ENCODE data around the gene AMACR. TPM values are rescaled to one million over a fixed set of nuclear protein-coding genes. Genes with fewer than 3 reads are reported as not detected.

Gene AMACR
- total RNA-seq, 1 donor from 2014 or later = 7.7 TPM

Other genes starting within 250 kb of the AMACR start
- not detected in 2 replicates for gene ADAMTS12, start 116.1 kb downstream of the AMACR start, total RNA-seq
- not detected in 2 replicates for gene RXFP3, start 71.7 kb downstream of the AMACR start, total RNA-seq
- gene SLC45A2, start 23.4 kb downstream of the AMACR start, total RNA-seq = not detected in 2 replicates
- gene C1QTNF3, start 35.2 kb upstream of the AMACR start, total RNA-seq = 2.0 and 2.1 TPM in 2 replicates